Nucleus accumbens (tissue), 56 donors: ENCODE data around the gene CLN5.
"Not testable (repeated sequence)": the region's sequence is repeated elsewhere in the genome, so short reads cannot be mapped to it uniquely, and the experiment has no call there.

Experiments used
- DNase-seq, 56 donors: peaks; one replicate each; lab custom pipeline; 2025; lab: John Stamatoyannopoulos, UW

CLN5 gene

GRCh38 chr13:76974618-76974975, 17.3 kb upstream of the CLN5 start:
- no peak for DNase-seq

- DNase-seq: no peak
These were observed 16.0 kb upstream of the CLN5 start for GRCh38 chr13:76975863-76976262.

DNA sequence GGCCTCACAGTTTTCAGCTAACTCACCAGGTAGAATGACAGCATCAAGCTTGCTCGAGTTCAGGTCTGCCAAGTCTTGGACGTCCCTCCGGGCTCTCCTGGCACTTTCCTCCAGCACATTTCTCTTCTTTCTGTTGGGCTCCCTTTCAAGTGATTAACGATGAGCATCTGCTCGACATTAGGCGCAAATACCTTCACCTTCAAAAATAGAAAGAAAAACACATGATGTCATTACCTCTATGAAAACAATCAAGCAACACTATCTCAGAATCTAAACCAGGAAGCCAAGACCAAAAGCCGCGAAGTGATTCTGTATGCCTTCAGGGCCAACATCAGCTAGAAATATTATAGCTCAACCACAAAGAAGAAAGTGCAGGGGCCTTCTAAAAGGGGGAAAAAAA, 15.4 kb upstream of the CLN5 start:
- no peak for DNase-seq

DNA sequence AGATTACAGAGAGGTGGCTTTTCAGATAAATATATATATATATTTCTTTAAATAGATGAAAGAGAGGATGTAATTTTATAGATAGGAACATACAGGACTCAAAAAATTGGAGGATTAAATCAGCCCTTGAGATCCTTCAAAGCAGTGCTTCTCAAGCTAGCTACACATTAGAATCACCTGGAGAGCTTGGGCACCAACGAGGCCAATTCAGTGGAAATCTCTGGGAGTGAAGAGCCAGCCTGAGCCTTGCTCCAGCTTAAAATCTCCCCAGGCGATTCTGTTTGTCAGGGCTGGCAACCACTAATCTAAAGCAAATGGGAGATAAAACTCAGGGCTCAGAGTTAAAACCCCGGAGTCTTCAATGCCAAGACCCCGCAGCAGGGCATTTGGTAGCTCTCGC, 15.0 kb upstream of the CLN5 start:
- DNase-seq: no peak

- peak in 52 of 56 donors; percentile 5 to 88 (median 46) for DNase-seq
These were observed 11.7 kb upstream of the CLN5 start for GRCh38 chr13:76980075-76980718.

GRCh38 chr13:76982061-76982460, 9.8 kb upstream of the CLN5 start:
- DNase-seq: no peak

GRCh38 chr13:76983676-76984075, 8.2 kb upstream of the CLN5 start:
- no peak for DNase-seq

GRCh38 chr13:76991432-76991795, 467 bp upstream of the CLN5 start:
- peak in 7 of 56 donors; percentile 26 to 57 (median 46) for DNase-seq

DNA sequence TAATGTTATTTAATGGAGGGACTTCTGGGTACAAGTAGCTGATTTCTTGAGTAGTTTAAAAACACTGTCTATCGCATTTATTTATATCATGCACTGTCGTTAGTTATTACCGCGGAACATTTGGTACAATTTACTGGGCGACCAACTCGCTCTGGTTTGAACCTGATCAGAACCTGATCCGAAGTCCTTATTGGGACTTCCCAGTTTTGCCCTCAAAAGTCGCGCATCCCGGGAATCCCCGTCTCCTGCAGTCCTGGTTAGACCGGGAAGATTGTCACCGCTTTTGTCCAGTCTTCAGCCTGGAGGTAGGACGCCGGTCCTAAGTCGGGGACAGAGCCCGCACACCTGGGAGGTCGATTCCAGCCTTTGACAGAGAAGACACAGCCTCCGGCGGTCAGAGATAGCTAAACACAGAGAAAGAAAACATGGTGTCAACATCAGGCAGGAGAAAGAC, 694 bp downstream of the CLN5 start:
- peak in 28 of 56 donors; percentile 1 to 55 (median 20) for DNase-seq

DNA sequence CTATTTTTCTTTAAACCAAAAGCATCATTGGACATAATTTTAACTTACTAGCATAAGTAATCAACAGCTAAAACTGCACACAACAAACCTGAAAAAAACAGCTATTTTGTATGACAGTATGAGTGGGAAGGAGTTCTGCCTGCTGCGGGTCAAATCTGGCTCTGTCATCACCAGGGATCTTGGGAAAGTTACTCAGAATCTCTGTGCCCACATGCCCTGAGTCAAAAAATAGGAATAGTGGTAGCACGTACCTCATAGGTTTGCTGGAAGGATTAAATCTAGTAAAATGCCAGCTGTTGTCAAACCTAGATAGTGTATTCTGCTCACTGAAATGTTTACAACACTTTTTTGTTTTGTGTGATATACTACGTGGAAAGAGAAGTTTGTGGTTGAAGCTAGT, 1.1 kb downstream of the CLN5 start:
- peak in 1 of 56 donors; percentile 3 for DNase-seq

GRCh38 chr13:76993473-76993872, 1.6 kb downstream of the CLN5 start:
- no peak for DNase-seq

GRCh38 chr13:76994281-76994680, 2.4 kb downstream of the CLN5 start:
- no peak for DNase-seq

DNA sequence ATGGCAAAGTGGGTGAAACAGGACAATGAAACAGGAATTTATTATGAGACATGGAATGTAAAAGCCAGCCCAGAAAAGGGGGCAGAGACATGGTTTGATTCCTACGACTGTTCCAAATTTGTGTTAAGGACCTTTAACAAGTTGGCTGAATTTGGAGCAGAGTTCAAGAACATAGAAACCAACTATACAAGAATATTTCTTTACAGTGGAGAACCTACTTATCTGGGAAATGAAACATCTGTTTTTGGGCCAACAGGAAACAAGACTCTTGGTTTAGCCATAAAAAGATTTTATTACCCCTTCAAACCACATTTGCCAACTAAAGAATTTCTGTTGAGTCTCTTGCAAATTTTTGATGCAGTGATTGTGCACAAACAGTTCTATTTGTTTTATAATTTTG, 8.6 kb downstream of the CLN5 start:
- no peak for DNase-seq

DNA sequence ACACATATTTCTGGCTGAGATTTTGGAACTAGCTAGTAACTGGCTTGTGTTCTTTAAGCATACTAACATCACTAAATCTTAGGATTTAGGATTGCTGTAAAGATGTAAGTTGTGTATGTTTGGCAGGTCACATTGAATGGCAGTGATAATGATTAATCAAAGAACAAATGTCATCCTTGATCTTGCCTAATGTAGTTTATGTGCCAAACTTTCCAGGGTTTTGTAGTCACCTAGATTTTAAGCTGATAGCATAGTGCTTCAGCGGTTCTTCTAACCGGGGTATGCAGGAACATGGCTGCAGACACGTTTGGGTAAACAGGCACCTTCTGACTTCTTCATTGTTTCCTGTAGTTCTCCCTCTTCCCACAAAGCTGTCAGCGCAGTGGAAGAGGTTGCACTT, 9.7 kb downstream of the CLN5 start:
- DNase-seq: no peak

DNA sequence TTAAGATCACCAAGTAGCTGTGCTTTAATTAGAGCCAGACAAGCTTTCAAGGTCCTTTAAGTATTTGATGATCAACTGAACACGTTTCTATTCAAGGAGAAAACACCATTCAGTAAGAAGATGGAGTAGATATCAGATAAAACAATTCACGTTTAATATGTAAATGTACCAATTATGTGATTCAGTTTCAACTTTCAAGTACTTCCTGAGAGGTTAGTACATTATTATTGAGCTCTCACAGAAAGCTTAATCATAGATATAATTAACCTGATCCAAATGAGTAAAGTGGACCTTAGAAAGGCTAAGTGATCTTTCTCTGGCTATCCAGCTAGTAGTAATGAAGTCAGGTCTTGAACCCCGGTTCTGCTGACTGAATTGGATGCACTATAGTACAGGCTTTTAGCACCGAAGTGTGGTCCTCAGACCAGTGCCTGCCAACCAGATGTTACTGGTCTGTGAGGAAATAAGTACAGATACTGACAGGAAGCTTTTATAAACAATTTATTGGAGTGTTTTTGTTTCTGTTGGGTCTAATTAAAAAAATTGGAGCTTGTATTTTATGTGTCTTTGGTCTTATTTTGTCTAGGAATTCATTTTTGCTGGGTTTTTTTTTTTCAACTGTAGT, 10.2 kb downstream of the CLN5 start:
- DNase-seq: no peak

DNA sequence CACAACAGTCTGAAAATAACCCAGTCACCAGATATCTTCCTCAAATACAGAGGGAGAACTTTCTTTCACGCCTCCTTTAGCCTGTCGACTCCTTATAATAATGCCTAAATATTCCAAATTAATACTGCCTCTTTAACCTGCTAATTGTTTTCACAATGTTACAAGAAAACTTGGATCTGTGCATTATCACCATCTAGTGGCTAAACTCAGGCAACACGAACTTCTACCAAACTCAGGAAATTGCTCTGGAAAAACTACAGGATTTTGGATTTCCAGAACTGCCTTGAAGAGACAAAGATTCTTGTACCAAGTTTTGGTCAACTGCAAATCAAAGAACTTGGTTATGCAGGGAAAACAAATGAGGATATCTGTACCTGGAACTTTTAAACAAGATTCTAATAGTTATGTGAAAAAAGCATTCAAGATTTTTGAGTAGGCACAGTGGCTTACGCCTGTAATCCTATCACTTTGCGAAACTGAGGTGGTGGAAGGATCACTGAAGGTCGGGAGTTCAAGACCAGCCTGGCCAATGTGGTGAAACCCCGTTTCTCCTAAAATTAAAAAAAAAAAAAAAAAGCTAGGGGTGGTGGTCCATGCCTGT, 10.8 kb downstream of the CLN5 start:
- DNase-seq: no peak

DNA sequence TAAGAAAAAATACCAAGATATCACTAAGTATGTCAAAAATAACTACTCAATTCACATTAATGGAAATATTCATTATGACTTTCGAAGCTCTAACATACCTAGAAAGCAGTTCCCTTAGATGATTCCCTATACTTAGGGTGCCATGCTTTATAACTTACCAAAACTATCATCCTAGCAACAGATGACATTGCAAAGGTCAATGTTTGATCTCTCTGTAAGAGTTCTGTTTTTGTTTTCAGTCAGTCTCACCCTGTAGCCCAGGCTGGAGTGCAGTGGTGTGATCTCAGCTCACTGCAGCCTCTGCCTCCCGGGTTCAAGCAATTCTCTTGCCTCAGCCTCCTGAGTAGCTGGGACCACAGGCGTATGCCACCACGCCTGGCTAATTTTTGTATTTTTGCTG, 16.5 kb downstream of the CLN5 start:
- DNase-seq: not testable (repeated sequence)

GRCh38 chr13:77009011-77009410, 17.1 kb downstream of the CLN5 start:
- DNase-seq: no peak

GRCh38 chr13:77009719-77010118, 17.8 kb downstream of the CLN5 start:
- DNase-seq: not testable (repeated sequence)

DNA sequence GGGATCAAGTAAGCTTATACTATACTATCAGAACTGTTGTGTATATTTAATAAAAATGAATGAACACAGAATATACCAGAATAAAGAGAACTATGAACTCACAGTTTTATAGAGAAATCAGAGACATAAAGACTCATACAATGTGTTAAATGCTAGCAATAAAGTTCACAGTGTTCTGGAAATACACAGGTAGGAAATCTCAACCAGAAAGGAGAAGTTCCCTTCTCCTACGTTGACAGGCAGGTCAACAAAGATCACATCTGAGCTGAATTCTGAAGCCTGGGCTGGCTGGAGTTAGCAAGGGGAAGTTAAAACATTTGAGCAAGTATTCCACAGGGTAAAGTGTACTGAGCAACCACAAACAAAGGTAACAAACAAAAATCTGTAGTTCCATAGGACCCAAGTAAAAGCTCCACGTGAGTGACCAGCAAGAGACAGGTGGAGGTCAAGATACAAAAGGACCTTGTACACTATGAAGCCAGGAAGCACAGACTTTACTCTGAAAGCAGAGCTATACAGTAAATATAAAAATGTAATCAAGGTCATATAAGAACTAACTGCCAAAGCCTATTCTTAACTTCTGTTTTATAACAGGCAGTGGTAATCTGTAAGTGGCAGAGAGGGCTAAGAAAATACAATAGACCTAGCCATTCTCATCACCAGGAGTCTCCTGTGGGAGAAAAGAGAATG, 22.1 kb downstream of the CLN5 start:
- DNase-seq: no peak

DNA sequence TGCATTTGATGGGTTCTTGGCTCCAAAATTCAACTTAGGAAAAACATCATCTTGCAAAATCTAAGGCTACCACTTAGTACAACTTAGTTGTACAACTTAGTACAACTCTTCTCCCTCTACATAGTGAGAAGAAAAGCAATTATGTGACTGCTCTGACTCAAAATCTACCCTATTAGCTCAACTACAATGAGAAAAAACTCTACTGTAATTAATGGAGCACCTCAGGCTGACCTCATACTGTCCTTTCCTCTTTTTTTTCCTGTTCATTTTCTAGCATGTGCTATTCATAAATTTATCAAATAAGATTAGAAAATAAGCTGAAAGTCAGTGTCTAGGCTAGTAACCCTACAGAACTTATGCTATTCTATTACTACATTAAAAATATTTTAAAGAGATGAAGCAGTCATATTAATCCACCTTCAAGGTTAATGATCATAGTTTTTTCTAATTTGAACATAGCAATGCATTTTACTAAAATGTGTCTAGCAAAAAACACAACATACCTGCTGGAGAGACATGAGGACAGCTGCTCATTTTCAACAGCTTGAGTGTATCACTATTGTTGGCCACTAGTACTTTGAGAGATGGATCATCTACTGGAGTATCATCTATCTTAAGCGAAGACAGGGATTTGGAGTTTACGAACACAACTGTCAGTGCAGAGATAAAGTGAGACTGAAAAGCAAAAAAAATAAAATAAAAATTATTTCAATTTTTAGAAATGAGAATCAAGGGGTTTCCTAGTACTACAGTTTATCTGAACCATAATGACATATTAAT, 23.2 kb downstream of the CLN5 start:
- no peak for DNase-seq
